Endothelial cell of umbilical vein (primary cell): Measurements from ENCODE around the gene FCGR3A. TPM values are rescaled to one million over a fixed set of nuclear protein-coding genes. Genes with fewer than 3 reads are reported as not detected.
A peak's percentile ranks its signal among the peaks of the same experiment; 100 is the strongest.
"Not testable (repeated sequence)": the region's sequence is repeated elsewhere in the genome, so short reads cannot be mapped to it uniquely, and the experiment has no call there.

Experiments
- BruUV-seq: library from RNA; stranded (reverse); fragments of 400-500 nt; replicated peaks from 2 replicates; lab custom pipeline; 2021; lab: Mats Ljungman, UMichigan
- CTCF ChIA-PET: fragments of 300-600, 350-600 bp; sonication (Branson Sonifier 250); formaldehyde crosslinking; loops from one replicate; lab custom pipeline; 2021; ENCODE audit warnings: antibody characterized with exemption, inconsistent platforms; lab: Charles Lee
- POLR2A ChIA-PET: fragments of 300-600, 350-600 bp; sonication (Branson Sonifier 250); formaldehyde crosslinking; loops from one replicate; lab custom pipeline; 2021; ENCODE audit warnings: antibody characterized with exemption, inconsistent platforms; lab: Charles Lee
- DNase-seq: peaks from one replicate; pipeline ENCODE4 v3.0.0-alpha.2; 2011; ENCODE audit warnings: low read depth, low spot score
- FAIRE-seq: peaks from 2 replicates; lab custom pipeline; 2011; peaks lifted over from hg19 to GRCh38; lab: Jason Lieb, UNC
- H2AFZ ChIP-seq: 2 replicates; pipeline ENCODE4 v1.6.0; 2012; ENCODE audit warnings: low read depth, low read length, control low read depth, inconsistent platforms
- H3K27ac ChIP-seq: 2 replicates; pipeline ENCODE4 v1.5.1; 2011; ENCODE audit warnings: low read depth, mild to moderate bottlenecking, control low read depth, low read length, moderate library complexity; ENCODE audit not compliant: insufficient read depth
- H3K27me3 ChIP-seq, 2 experiments: 2 replicates each; pipeline versions ENCODE4 v1.6.0 to v1.6.1; 2011; ENCODE audit warnings: low read length in 2 of 2, mixed read lengths in 1 of 2; ENCODE audit not compliant: control insufficient read depth in 2 of 2, insufficient read depth in 2 of 2
- H3K36me3 ChIP-seq, 2 experiments: 2 replicates in 1 of 2; 3 replicates in 1 of 2; pipeline ENCODE4 v1.5.1; 2011; ENCODE audit warnings: low read length in 2 of 2, mild to moderate bottlenecking in 1 of 2, moderate library complexity in 1 of 2; ENCODE audit not compliant: control insufficient read depth in 2 of 2, insufficient read depth in 2 of 2; ENCODE audit errors: extremely low read depth in 1 of 2
- H3K4me1 ChIP-seq: 3 replicates; pipeline ENCODE4 v1.5.1; 2011; ENCODE audit warnings: mild to moderate bottlenecking, low read length; ENCODE audit not compliant: control insufficient read depth, insufficient read depth; ENCODE audit errors: extremely low read depth
- H3K4me2 ChIP-seq: 2 replicates; pipeline ENCODE4 v1.6.1; 2011; ENCODE audit warnings: low read length, control low read depth, mixed read lengths; ENCODE audit not compliant: insufficient read depth
- H3K4me3 ChIP-seq, 3 experiments: fragments of 200-600 bp in 1 of 3; sonication (generic), shearing (Covaris generic) in 1 of 3; replicated peaks in 1 of 3; 2 replicates each; pipeline ENCODE4 v1.5.1; 2011 to 2016; ENCODE audit warnings: control low read depth in 3 of 3, low read length in 3 of 3, mild to moderate bottlenecking in 2 of 3, inconsistent platforms in 1 of 3, low read depth in 1 of 3, moderate library complexity in 1 of 3; ENCODE audit not compliant: insufficient read depth in 1 of 3
- H3K79me2 ChIP-seq: 2 replicates; pipeline ENCODE4 v1.6.0; 2012; ENCODE audit warnings: low read length, inconsistent platforms; ENCODE audit not compliant: control insufficient read depth, insufficient read depth
- H3K9ac ChIP-seq: replicated peaks from 2 replicates; pipeline ENCODE3; 2011; ENCODE audit warnings: low read length, control low read depth; ENCODE audit not compliant: insufficient read depth; ENCODE audit errors: extremely low read depth
- H3K9me1 ChIP-seq: replicated peaks from 3 replicates; pipeline ENCODE4 v1.6.0; 2011; ENCODE audit warnings: mild to moderate bottlenecking, low read length; ENCODE audit not compliant: control insufficient read depth, insufficient read depth; ENCODE audit errors: extremely low read depth
- H3K9me3 ChIP-seq: replicated peaks from 2 replicates; pipeline ENCODE4 v1.5.1; 2012; ENCODE audit warnings: low read length, inconsistent platforms; ENCODE audit not compliant: control insufficient read depth, insufficient read depth
- H4K20me1 ChIP-seq: replicated peaks from 2 replicates; pipeline ENCODE3; 2011; ENCODE audit warnings: mild to moderate bottlenecking, low read length; ENCODE audit not compliant: control insufficient read depth, insufficient read depth; ENCODE audit errors: extremely low read depth
- FOS ChIP-seq: IDR thresholded peaks from 2 replicates; pipeline ENCODE4 v1.6.1; 2011; ENCODE audit warnings: mild to moderate bottlenecking, low read length, moderate library complexity, borderline replicate concordance; ENCODE audit not compliant: insufficient read depth
- dilution Hi-C: fragments of 300-500 bp; cut with MboI; formaldehyde crosslinking; loops from one replicate; pipeline ENCODE4 v1.15.0; 2019; ENCODE audit warnings: low sequenced_read_pairs; ENCODE audit not compliant: extremely low pct_ligation_motif_present
- intact Hi-C: fragments of 100-400 bp; cut with micrococcal nuclease; formaldehyde crosslinking; loops from one replicate; pipeline ENCODE4 v1.10.0; 2022
- polyA plus RNA-seq, 4 experiments: library from polyadenylated mRNA; depleted of rRNA in 3 of 4; stranded (reverse) in 3 of 4; unstranded in 1 of 4; fragments of >200 nt; gene quantifications; 2 replicates each; pipeline versions ENCODE4 v1.2.1 to v1.2.3, GENCODE V29; 2011 to 2012; ENCODE audit warnings: missing spikeins in 1 of 4
- total RNA-seq: library from RNA; stranded (reverse); gene quantifications from 2 replicates; pipeline ENCODE4 v1.2.3, GENCODE V29; 2021

Gene FCGR3A
- total and polyA plus RNA-seq, 2 donors (not counting 3 experiments of a cell fraction or from before 2014, with no cell fraction given) = not detected

DNA sequence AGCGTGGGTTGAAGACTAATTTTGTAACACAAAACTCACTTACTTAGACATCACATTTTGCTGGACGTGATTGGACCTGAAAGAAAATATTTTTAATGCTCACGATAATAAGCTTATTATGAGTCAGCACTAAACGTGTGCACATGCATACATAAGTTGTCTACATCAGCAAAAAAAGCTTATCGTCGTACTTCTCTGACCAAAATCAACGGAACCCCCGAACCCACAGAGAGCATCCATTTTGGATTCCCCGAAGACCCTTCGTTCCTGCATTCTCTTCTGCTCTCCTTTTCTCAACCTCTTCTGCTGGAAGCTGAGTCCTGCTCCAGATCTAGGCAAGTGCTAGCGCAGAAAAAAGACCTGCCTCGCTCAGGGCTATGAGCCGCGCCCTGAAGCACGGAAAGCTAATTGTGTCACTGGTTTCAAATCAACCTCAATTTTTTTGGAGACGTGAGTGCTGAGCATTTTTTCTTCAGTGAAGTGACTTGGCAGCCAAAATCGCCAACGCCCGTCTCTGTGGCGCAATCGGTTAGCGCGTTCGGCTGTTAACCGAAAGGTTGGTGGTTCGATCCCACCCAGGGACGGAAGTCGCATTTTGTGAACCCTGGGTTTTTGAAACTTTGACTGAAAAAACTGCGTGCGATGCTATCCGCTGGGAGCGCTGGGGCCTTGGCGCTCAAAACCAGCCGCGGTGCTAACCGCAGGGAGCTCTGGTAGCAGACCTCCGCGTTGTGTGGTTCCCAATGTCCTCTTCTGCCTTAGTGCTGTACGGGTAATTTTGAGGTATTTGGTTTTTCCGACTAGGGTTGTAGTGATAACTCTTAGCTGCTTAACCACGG, 9.7 kb downstream of the FCGR3A start:
- H3K9me1 ChIP-seq, H3K4me1 ChIP-seq, H3K9me3 ChIP-seq, H3K79me2 ChIP-seq, H3K36me3 ChIP-seq, dilution Hi-C loops, H3K27me3 ChIP-seq, H3K27ac ChIP-seq, POLR2A ChIA-PET, H4K20me1 ChIP-seq: not testable (repeated sequence)
- intact Hi-C loops = loop anchor here (1.0 kb wide), 1 partner anchor 10 kb away; no protein-coding TSS in a partner anchor
- Histone ChIP-seq H3K9ac (peak overlapping the region; percentile 39), H2AFZ (peak overlapping the region; percentile 98), H3K4me2 (peak overlapping the region; percentile 82), H3K4me3 (peak overlapping the region; percentile 43 to 84 (median 78))
- CTCF ChIA-PET = interaction anchor here (1.2 to 1.5 kb wide), 3 partner anchors 9 to 198 kb away, joined by 3 to 4 read pairs (median 4); no protein-coding TSS in a partner anchor
- DNase-seq (peak; percentile 77), FAIRE-seq (peak; percentile 84)
- TSS peak; percentile 100 for BruUV-seq
- peak; percentile 17 for TF ChIP-seq FOS

DNA sequence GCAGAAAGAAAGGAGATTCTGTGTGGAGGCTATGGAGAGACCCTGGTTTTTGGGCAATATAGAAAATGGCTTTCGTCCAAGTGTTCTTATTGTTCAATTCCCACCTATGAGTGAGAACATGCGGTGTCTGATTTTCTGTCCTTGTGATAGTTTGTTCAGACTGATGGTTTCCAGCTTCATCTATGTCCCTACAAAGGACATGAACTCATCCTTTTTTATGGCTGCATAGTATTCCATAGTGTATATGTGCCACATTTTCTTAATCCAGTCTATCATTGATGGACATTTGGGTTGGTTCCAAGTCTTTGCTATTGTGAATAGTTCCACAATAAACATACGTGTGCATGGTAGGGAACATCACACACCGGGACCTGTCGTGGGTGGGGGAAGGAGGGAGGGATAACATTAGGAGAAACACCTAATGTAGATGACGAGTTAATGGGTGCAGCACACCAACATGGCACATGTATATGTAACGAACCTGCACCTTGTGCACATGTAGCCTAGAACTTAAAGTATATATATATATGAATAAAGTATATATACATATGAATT, 10.6 kb downstream of the FCGR3A start:
- H3K36me3 ChIP-seq, H3K79me2 ChIP-seq, H3K27me3 ChIP-seq, H3K4me3 ChIP-seq, POLR2A ChIA-PET, H2AFZ ChIP-seq, H3K9me3 ChIP-seq, BruUV-seq, intact Hi-C loops, H3K27ac ChIP-seq, DNase-seq, H4K20me1 ChIP-seq, H3K9ac ChIP-seq, dilution Hi-C loops, H3K4me1 ChIP-seq, FAIRE-seq, H3K9me1 ChIP-seq: not testable (repeated sequence)
- H3K4me2 ChIP-seq = peak overlapping the region; percentile 82
- CTCF ChIA-PET = interaction anchor here (1.2 to 1.5 kb wide), 3 partner anchors 8 to 199 kb away, joined by 3 to 4 read pairs (median 4); no protein-coding TSS in a partner anchor

DNA sequence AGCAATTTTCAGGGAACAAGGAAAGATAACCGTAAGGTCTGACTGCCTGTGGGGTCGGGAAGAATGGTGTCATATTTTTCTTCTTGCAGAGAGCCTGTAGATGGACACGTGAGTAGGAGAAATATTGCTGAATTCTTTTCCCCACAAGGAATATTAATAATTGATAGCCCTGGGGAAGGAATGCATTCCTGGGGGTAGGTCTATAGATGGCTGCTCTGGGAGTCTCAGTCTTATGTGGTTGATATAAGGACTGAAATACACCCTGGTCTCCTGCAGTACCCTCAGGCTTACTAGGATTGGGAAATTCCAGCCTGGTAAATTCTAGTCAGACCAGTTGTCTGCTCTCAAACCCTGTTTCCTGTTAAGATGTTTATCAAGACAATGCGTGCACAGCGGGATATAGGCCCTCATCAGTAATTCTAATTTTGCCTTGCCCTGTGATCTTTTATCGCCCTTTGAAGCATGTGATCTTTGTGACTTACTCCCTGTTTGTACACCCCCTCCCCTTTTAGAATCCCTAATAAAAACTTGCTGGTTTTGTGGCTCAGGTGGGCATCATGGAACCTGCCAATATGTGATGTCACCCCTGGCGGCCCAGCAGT, 12.4 kb downstream of the FCGR3A start:
- FAIRE-seq, DNase-seq, H3K9me3 ChIP-seq, H3K4me1 ChIP-seq, H3K4me2 ChIP-seq, BruUV-seq, H3K27ac ChIP-seq, H3K36me3 ChIP-seq, H4K20me1 ChIP-seq, POLR2A ChIA-PET, intact Hi-C loops, H3K27me3 ChIP-seq, H2AFZ ChIP-seq, H3K9me1 ChIP-seq, CTCF ChIA-PET, H3K79me2 ChIP-seq, H3K4me3 ChIP-seq, dilution Hi-C loops, H3K9ac ChIP-seq: not testable (repeated sequence)
